Mononuclear cell (primary cell): ENCODE results near the gene ACVR2A. TPM values are rescaled to one million over a fixed set of nuclear protein-coding genes. Genes with fewer than 3 reads are reported as not detected.
A peak's percentile ranks its signal among the peaks of the same experiment; 100 is the strongest.

Experiments used
- H3K27me3 ChIP-seq: 2 replicates; pipeline ENCODE4 v1.6.0; 2011; ENCODE audit warnings: low read length, control low read depth; ENCODE audit not compliant: insufficient read depth
- H3K4me1 ChIP-seq: 2 replicates; pipeline ENCODE4 v1.5.1; 2011; ENCODE audit warnings: mild to moderate bottlenecking, low read length, control low read depth; ENCODE audit not compliant: insufficient read depth
- H3K4me3 ChIP-seq: 2 replicates; pipeline ENCODE4 v1.5.1; 2011; ENCODE audit warnings: mild to moderate bottlenecking, low read length, moderate library complexity
- H3K9me3 ChIP-seq: 2 replicates; pipeline ENCODE4 v1.5.1; 2011; ENCODE audit warnings: low read depth, mild to moderate bottlenecking, control low read depth, low read length
- total RNA-seq: library from RNA; depleted of rRNA; stranded (reverse); fragments of >200 nt; gene quantifications from one replicate; pipeline ENCODE4 v1.2.3, GENCODE V29; 2012

Gene ACVR2A
- total RNA-seq = 39.9 TPM

- H3K27me3 ChIP-seq = peaks cover 55% of the 10 kb centered on the region
- peaks cover 23% of the 10 kb centered on the region for H3K4me1 ChIP-seq
- H3K9me3 ChIP-seq = no peaks in the 10 kb centered on the region
Observed at GRCh38 chr2:147844697-147845410, at the start of gene ACVR2A. Gene ACVR2A (plus strand): TSS chr2:147845029. CDS start chr2:147845153, 124 bp downstream.

GRCh38 chr2:147800316-147800715 lies 44.5 kb upstream of the ACVR2A start:
- no peaks in the 10 kb centered on the region for H3K4me1 ChIP-seq
- H3K9me3 ChIP-seq = no peaks in the 10 kb centered on the region
- H3K4me3 ChIP-seq = no peak overlapping the region
- H3K27me3 ChIP-seq = no peaks in the 10 kb centered on the region

More at GRCh38 chr2:147844697-147845410, at the start of gene ACVR2A:
- peak within 1 kb of the TSS; percentile 74 for H3K4me3 ChIP-seq

- Histone ChIP-seq H3K4me1 (no peaks in the 10 kb centered on the region), H3K9me3 (no peaks in the 10 kb centered on the region), H3K4me3 (no peak overlapping the region), H3K27me3 (no peaks in the 10 kb centered on the region)
Observed at GRCh38 chr2:147806846-147807245, 38.0 kb upstream of the ACVR2A start.

GRCh38 chr2:147808520-147808919 lies 36.3 kb upstream of the ACVR2A start:
- Histone ChIP-seq H3K4me1 (no peaks in the 10 kb centered on the region), H3K4me3 (no peak overlapping the region), H3K9me3 (no peaks in the 10 kb centered on the region), H3K27me3 (no peaks in the 10 kb centered on the region)

GRCh38 chr2:147810883-147811765 lies 33.7 kb upstream of the ACVR2A start:
- no peak overlapping the region for H3K4me3 ChIP-seq
- H3K9me3 ChIP-seq = no peaks in the 10 kb centered on the region
- no peaks in the 10 kb centered on the region for H3K4me1 ChIP-seq
- no peaks in the 10 kb centered on the region for H3K27me3 ChIP-seq

- peaks cover under 1% of the 10 kb centered on the region for H3K27me3 ChIP-seq
- H3K4me3 ChIP-seq = no peak overlapping the region
- no peaks in the 10 kb centered on the region for H3K4me1 ChIP-seq
- H3K9me3 ChIP-seq = no peaks in the 10 kb centered on the region
Observed at GRCh38 chr2:147818741-147819140, 26.1 kb upstream of the ACVR2A start.

- Histone ChIP-seq H3K4me1 (no peaks in the 10 kb centered on the region), H3K4me3 (no peak overlapping the region), H3K27me3 (peaks cover 2% of the 10 kb centered on the region), H3K9me3 (no peaks in the 10 kb centered on the region)
Observed at GRCh38 chr2:147824620-147825019, 20.2 kb upstream of the ACVR2A start.

- no peaks in the 10 kb centered on the region for H3K4me1 ChIP-seq
- H3K4me3 ChIP-seq = no peak overlapping the region
- no peaks in the 10 kb centered on the region for H3K9me3 ChIP-seq
- peaks cover 2% of the 10 kb centered on the region for H3K27me3 ChIP-seq
Observed at GRCh38 chr2:147826278-147827087, 18.3 kb upstream of the ACVR2A start.

- Histone ChIP-seq H3K9me3 (no peaks in the 10 kb centered on the region), H3K4me1 (no peaks in the 10 kb centered on the region), H3K27me3 (peaks cover 2% of the 10 kb centered on the region), H3K4me3 (no peak overlapping the region)
Observed at GRCh38 chr2:147827088-147827375, 17.8 kb upstream of the ACVR2A start.

- Histone ChIP-seq H3K4me3 (no peak overlapping the region), H3K27me3 (peaks cover 4% of the 10 kb centered on the region), H3K9me3 (no peaks in the 10 kb centered on the region), H3K4me1 (no peaks in the 10 kb centered on the region)
Observed at GRCh38 chr2:147829106-147829505, 15.7 kb upstream of the ACVR2A start.

GRCh38 chr2:147836099-147836498 lies 8.7 kb upstream of the ACVR2A start:
- peaks cover 21% of the 10 kb centered on the region for H3K27me3 ChIP-seq
- peaks cover 5% of the 10 kb centered on the region for H3K4me1 ChIP-seq
- no peak overlapping the region for H3K4me3 ChIP-seq
- H3K9me3 ChIP-seq = no peaks in the 10 kb centered on the region

- Histone ChIP-seq H3K4me1 (peaks cover 23% of the 10 kb centered on the region), H3K9me3 (no peaks in the 10 kb centered on the region), H3K4me3 (peak overlapping the region; percentile 51), H3K27me3 (peaks cover 53% of the 10 kb centered on the region)
Observed at GRCh38 chr2:147843391-147843863, 1.4 kb upstream of the ACVR2A start.

- peaks cover 55% of the 10 kb centered on the region for H3K27me3 ChIP-seq
- H3K4me3 ChIP-seq = peak overlapping the region; percentile 74
- peaks cover 23% of the 10 kb centered on the region for H3K4me1 ChIP-seq
- H3K9me3 ChIP-seq = no peaks in the 10 kb centered on the region
Observed at GRCh38 chr2:147843864-147844696, 749 bp upstream of the ACVR2A start.

GRCh38 chr2:147845411-147845971 lies 662 bp downstream of the ACVR2A start:
- peak overlapping the region; percentile 74 for H3K4me3 ChIP-seq
- H3K4me1 ChIP-seq = peaks cover 23% of the 10 kb centered on the region
- H3K9me3 ChIP-seq = no peaks in the 10 kb centered on the region
- H3K27me3 ChIP-seq = peaks cover 55% of the 10 kb centered on the region
